ENCODE measurements around the gene TAF4.
"Not testable (repeated sequence)": the region's sequence is repeated elsewhere in the genome, so short reads cannot be mapped to it uniquely, and the experiment has no call there.

Gene TAF4

DNA sequence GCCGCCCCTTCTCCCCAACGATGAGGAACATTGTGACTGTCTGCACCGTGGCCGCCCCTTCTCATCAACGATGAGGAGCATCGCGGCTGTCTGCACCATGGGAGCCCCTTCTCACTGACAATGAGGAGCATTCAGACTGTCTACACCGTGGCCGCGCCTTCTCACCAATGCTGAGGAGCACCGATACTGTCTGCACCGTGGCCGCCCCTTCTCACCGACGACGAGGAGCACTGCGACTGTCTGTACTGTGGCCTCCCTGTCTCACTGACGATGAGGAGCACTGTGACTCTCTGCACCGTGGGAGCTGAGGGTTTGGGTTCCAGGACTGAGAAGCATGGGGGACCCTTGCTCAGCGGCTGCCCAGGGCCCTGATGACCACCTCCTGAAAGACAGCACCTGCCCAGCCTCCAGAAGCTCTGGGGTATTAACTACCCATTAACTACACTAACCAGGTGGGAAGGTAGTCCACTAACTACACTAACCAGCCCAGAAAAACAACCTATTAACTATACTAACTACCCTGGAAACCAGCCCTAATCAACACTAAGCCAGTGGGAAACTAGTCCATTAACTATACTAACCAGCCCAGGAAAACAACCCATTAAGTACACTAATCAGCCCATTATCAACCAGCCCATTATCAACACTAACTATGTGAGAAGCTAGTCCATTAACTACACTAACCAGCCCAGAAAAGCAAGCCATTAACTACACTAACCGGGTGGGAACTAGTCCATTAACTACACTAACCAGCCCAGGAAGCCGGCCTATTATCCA, 116.9 kb downstream of the TAF4 start:
- H3K27me3 ChIP-seq = peaks cover 6% of the 10 kb centered on the region
- H3K27ac ChIP-seq = no peak overlapping the region
- H3K4me1 ChIP-seq (ENCODE audit: control insufficient read depth in 1 of 2, insufficient read depth in 1 of 2, low read depth in 1 of 2, low read length in 1 of 2) = no peaks in the 10 kb centered on the region
- H3K9me3 ChIP-seq = no peaks in the 10 kb centered on the region
- TF ChIP-seq, protein P1, sequence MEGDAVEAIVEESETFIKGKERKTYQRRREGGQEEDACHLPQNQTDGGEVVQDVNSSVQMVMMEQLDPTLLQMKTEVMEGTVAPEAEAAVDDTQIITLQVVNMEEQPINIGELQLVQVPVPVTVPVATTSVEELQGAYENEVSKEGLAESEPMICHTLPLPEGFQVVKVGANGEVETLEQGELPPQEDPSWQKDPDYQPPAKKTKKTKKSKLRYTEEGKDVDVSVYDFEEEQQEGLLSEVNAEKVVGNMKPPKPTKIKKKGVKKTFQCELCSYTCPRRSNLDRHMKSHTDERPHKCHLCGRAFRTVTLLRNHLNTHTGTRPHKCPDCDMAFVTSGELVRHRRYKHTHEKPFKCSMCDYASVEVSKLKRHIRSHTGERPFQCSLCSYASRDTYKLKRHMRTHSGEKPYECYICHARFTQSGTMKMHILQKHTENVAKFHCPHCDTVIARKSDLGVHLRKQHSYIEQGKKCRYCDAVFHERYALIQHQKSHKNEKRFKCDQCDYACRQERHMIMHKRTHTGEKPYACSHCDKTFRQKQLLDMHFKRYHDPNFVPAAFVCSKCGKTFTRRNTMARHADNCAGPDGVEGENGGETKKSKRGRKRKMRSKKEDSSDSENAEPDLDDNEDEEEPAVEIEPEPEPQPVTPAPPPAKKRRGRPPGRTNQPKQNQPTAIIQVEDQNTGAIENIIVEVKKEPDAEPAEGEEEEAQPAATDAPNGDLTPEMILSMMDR (IDR thresholded peaks at IDR 0.05) = no peak
- H3K4me3 ChIP-seq (ENCODE audit: low read depth in 1 of 2, low read length in 1 of 2) = no peak overlapping the region
- no peaks in the 10 kb centered on the region for H3K36me3 ChIP-seq

DNA sequence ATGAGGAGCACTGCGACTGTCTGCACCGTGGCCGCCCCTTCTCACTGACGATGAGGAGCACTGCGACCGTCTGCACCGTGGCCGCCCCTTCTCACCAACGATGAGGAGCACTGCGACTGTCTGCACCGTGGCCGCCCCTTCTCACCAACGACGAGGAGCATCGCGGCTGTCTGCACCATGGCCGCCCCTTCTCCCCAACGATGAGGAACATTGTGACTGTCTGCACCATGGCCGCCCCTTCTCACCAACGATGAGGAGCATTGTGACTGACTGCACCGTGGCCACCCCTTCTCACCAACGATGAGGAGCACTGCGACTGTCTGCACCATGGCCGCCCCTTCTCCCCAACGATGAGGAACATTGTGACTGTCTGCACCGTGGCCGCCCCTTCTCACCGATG, 117.6 kb downstream of the TAF4 start:
- not testable (repeated sequence) for H3K36me3 ChIP-seq; H3K27ac ChIP-seq; H3K4me3 ChIP-seq (ENCODE audit: low read depth in 1 of 2, low read length in 1 of 2); H3K27me3 ChIP-seq; H3K9me3 ChIP-seq; H3K4me1 ChIP-seq (ENCODE audit: control insufficient read depth in 1 of 2, insufficient read depth in 1 of 2, low read depth in 1 of 2, low read length in 1 of 2)

DNA sequence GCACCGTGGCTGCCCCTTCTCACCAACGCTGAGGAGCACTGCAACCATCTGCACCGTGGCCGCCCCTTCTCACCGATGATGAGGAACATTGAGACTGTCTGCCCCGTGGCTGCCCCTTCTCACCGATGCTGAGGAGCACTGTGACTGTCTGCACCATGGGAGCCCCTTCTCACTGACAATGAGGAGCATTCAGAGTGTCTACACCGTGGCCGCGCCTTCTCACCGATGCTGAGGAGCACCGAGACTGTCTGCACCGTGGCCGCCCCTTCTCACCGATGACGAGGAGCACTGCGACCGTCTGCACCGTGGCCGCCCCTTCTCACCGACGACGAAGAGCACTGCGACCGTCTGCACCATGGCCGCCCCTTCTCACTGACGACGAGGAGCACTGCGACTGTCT, 120.2 kb downstream of the TAF4 start:
- not testable (repeated sequence) for H3K4me1 ChIP-seq (ENCODE audit: control insufficient read depth in 1 of 2, insufficient read depth in 1 of 2, low read depth in 1 of 2, low read length in 1 of 2); H3K27ac ChIP-seq; H3K9me3 ChIP-seq; H3K27me3 ChIP-seq; H3K4me3 ChIP-seq (ENCODE audit: low read depth in 1 of 2, low read length in 1 of 2); H3K36me3 ChIP-seq

DNA sequence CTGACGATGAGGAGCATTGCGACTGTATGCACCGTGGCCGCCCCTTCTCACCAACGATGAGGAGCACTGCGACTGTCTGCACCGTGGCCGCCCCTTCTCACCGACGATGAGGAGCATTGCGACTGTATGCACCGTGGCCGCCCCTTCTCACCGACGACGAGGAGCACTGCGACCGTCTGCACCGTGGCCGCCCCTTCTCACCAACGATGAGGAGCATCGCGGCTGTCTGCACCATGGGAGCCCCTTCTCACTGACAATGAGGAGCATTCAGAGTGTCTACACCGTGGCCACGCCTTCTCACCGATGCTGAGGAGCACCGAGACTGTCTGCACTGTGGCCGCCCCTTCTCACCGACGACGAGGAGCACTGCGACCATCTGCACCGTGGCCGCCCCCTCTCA, 120.7 kb downstream of the TAF4 start:
- not testable (repeated sequence) for H3K4me1 ChIP-seq (ENCODE audit: control insufficient read depth in 1 of 2, insufficient read depth in 1 of 2, low read depth in 1 of 2, low read length in 1 of 2); H3K36me3 ChIP-seq; H3K4me3 ChIP-seq (ENCODE audit: low read depth in 1 of 2, low read length in 1 of 2); H3K9me3 ChIP-seq; H3K27me3 ChIP-seq; H3K27ac ChIP-seq

DNA sequence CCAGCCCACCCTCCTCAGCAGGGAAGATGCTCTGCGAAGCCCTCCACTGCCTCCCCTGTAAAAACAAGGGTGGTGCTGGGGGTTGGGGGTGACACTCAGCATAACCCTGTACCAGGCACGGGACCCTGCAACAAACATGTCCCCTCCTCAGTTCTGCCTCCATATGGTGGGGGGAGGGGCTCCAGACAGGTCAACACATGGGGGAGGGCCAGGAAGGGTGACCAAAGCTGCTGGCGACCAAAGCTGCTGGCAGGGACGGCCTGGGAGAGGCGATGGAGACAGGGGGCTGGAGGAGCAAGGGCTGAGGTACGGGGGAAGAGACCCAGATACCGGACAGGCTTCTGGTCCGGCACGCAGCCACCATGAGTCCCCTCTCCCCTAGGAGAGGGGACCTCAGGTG, 123.2 kb downstream of the TAF4 start:
- no peaks in the 10 kb centered on the region for H3K4me1 ChIP-seq (ENCODE audit: control insufficient read depth in 1 of 2, insufficient read depth in 1 of 2, low read depth in 1 of 2, low read length in 1 of 2)
- TF ChIP-seq, protein P1 (IDR thresholded peaks at IDR 0.05) = no peak
- no peaks in the 10 kb centered on the region for H3K9me3 ChIP-seq
- no peaks in the 10 kb centered on the region for H3K27me3 ChIP-seq
- H3K4me3 ChIP-seq (ENCODE audit: low read depth in 1 of 2, low read length in 1 of 2) = no peak overlapping the region
- no peaks in the 10 kb centered on the region for H3K36me3 ChIP-seq
- H3K27ac ChIP-seq = no peak overlapping the region

DNA sequence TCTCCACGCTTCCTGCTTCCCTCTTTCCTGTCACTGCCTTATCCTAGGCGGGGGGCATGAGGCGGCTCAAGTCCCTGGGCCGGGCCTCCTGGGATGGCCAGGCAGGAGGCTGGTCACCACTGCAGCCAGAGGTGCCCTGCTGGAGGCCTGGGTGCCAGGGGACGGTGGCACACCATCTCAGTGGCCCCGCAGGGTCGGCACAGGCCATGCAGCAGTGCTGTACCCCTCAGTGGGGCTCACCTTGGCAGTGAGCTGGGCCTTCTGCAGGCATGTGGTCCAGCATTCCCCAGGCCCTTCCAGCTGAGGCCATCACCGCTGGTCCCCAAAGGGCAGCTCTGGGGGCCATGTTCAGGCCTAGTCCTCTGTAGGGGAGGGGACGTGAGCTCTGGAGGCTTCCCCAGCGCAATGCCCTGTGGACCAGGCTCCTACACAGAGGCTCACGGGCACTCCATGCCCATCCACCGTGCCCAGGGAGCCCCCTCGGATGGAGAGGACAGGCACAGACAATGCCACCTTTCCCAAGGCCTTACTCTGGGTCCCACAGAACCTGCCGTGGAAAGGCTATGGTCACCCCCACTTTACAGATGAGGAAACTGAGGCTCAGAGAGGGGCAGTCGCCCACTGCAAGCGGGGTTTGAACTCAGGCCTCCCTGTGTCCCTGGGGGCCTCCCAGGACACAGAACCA, 123.8 kb downstream of the TAF4 start:
- no peaks in the 10 kb centered on the region for H3K4me1 ChIP-seq (ENCODE audit: control insufficient read depth in 1 of 2, insufficient read depth in 1 of 2, low read depth in 1 of 2, low read length in 1 of 2)
- H3K27me3 ChIP-seq = no peaks in the 10 kb centered on the region
- TF ChIP-seq, protein P1 (IDR thresholded peaks at IDR 0.05) = no peak
- no peak overlapping the region for H3K4me3 ChIP-seq (ENCODE audit: low read depth in 1 of 2, low read length in 1 of 2)
- no peak overlapping the region for H3K27ac ChIP-seq
- H3K9me3 ChIP-seq = no peaks in the 10 kb centered on the region
- no peaks in the 10 kb centered on the region for H3K36me3 ChIP-seq

DNA sequence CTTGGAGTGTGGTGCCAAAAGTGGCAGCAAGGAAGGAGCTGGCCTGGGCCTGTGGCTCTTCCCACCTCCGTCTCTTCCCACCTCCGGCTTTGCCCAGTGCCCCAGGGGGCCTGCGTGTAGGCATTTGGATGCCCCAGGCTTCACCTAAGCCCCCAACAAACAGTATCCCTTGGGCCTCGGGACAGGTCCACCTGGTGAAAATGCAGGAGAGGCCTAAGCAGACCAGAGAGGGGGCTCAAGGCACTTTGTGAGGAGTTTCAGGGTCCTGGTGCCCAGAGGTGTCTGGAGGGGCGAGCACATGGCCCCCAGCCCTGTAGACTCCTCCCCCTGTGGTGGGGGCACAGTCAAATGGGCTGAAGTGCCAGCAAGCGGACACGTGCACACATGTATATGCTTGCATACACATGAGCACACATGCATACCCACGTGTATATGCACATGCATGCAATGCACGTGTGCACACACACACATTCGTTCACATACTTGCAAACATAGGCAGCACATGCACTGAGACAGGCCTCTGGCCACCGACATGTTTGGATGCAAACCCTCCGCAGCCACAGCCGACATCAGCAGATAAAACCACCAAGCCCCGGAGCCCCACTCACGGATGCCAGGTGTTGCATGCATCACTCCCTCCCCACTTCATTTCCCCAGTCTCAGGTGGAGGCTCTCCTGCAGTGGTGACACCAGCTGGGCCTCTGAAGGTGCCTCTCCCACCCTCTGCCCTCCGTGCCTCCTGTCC, 124.5 kb downstream of the TAF4 start:
- no peak overlapping the region for H3K27ac ChIP-seq
- TF ChIP-seq, protein P1 (IDR thresholded peaks at IDR 0.05) = no peak
- H3K27me3 ChIP-seq = no peaks in the 10 kb centered on the region
- no peaks in the 10 kb centered on the region for H3K9me3 ChIP-seq
- H3K36me3 ChIP-seq = no peaks in the 10 kb centered on the region
- no peaks in the 10 kb centered on the region for H3K4me1 ChIP-seq (ENCODE audit: control insufficient read depth in 1 of 2, insufficient read depth in 1 of 2, low read depth in 1 of 2, low read length in 1 of 2)
- no peak overlapping the region for H3K4me3 ChIP-seq (ENCODE audit: low read depth in 1 of 2, low read length in 1 of 2)

Measured in neutrophil (primary cell).